ENCODE data around the gene LRRC4C.

- TF ChIP-seq RELA (IDR thresholded peaks at IDR 0.05; ENCODE audit: borderline replicate concordance, partially characterized antibody) (no peak), CTCF (IDR thresholded peaks at IDR 0.05 in 2 of 3, conservative IDR thresholded peaks at IDR 0.05 in 1 of 3; ENCODE audit: control insufficient read depth in 2 of 3, extremely low read depth in 1 of 3, insufficient read depth in 1 of 3, low read depth in 3 of 3, low read length in 3 of 3) (no peak), POLR2A (IDR thresholded peaks at IDR 0.05; ENCODE audit: low read depth, low read length) (no peak), POLR2AphosphoS5 (IDR thresholded peaks at IDR 0.05; ENCODE audit: low read length) (no peak), ZBTB33 (IDR thresholded peaks at IDR 0.05) (no peak), MXI1 (IDR thresholded peaks at IDR 0.05; ENCODE audit: low read depth, low read length) (no peak)
Measured at GRCh38 chr11:40269865-40270264, 1189.6 kb downstream of the LRRC4C start.
